ENCODE data around the gene PSMD9. TPM values are rescaled to one million over a fixed set of nuclear protein-coding genes. Genes with fewer than 3 reads are reported as not detected.
"Not testable (repeated sequence)": the region's sequence is repeated elsewhere in the genome, so short reads cannot be mapped to it uniquely, and the experiment has no call there.

Gene PSMD9
- total and polyA plus RNA-seq, 8 donors, result 39.3 to 53.8 (median 45.4) TPM

DNA sequence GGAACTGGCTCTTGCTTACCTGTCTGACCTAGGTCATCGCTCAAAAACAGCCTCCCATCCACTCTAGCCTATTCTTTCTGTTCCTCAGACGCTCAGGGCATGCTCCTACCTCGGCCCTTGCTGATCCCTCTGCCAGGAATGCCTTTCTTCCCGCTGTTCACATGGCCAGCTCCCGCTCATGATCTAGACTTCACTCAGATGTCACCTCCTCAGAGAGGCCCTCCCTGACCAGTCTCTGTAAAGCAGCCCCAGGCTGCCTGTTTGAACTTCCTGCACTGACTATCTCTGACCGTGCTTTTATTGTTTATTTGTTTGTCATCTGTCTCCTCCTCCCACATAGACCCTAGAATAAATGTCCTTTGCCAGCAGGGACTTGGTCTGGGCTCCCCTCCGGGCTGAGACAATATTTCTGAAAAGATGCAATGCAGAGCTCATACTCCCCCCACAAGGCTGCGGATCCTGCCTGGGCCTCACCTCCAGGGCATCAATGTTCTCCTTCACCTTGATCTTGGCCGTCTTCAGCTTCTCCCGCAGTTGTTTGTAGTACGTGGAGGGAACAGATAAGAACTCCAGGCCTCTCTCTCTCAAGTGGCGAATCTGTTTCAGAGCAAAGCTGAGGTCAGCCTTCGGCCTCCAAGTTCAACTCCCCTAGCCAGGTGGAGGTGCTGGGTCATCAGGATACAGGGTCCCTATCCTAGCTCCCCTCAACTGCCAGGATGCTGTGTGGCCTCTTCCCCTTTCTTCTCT lies 45.2 kb upstream of the PSMD9 start:
- no peak for TF ChIP-seq CTCF (IDR thresholded peaks at IDR 0.05)
- intact Hi-C loops (cut with DNase I), result no loop called here
- H3K9me3 ChIP-seq, result no peaks in the 10 kb centered on the region
- no peaks in the 10 kb centered on the region for H3K36me3 ChIP-seq
- H3K27me3 ChIP-seq, result no peaks in the 10 kb centered on the region
- no peak for ATAC-seq
- no peak overlapping the region for H3K4me3 ChIP-seq
- H3K4me1 ChIP-seq, result peaks cover 0 to 8% of the 10 kb centered on the region in 2 donors
- DNase-seq, result no peak
- H3K27ac ChIP-seq, result no peak overlapping the region

GRCh38 chr12:121845701-121846100 lies 42.9 kb upstream of the PSMD9 start:
- Histone ChIP-seq H3K36me3 (no peaks in the 10 kb centered on the region), H3K4me3 (no peak overlapping the region), H3K4me1 (no peaks in the 10 kb centered on the region), H3K9me3 (no peaks in the 10 kb centered on the region), H3K27ac (no peak overlapping the region), H3K27me3 (no peaks in the 10 kb centered on the region)
- DNase-seq (no peak), ATAC-seq (no peak)
- intact Hi-C loops (cut with DNase I), result no loop called here
- no peak for TF ChIP-seq CTCF (IDR thresholded peaks at IDR 0.05)

DNA sequence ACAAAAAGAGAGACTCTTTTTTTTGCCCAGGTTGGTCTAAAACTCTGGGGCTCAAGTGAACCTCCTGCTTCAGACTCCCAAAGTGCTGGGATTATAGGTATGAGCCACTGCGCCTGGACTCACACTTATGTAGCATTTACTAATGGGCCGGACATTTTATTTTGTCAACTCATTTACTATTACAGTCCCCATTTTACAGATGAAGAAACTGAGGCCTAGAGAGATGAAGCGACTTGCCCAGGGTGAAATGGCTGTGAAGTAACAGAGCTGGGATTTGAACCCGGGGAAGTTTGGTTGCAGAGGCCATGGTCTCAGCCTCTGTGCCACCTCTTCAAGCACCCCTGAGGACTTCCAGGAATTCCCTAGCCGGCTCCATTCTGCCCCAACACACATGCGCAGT lies 39.4 kb upstream of the PSMD9 start:
- no peaks in the 10 kb centered on the region for H3K4me1 ChIP-seq
- no peaks in the 10 kb centered on the region for H3K27me3 ChIP-seq
- ATAC-seq, result no peak
- no peak overlapping the region for H3K27ac ChIP-seq
- no peak for DNase-seq
- no peak for TF ChIP-seq CTCF (IDR thresholded peaks at IDR 0.05)
- intact Hi-C loops (cut with DNase I), result no loop called here
- no peaks in the 10 kb centered on the region for H3K36me3 ChIP-seq
- no peak overlapping the region for H3K4me3 ChIP-seq
- H3K9me3 ChIP-seq, result no peaks in the 10 kb centered on the region

- intact Hi-C loops (cut with DNase I), result no loop called here
- no peak for ATAC-seq
Measured at GRCh38 chr12:121849665-121850064, 38.9 kb upstream of the PSMD9 start.

GRCh38 chr12:121852392-121852791 lies 36.2 kb upstream of the PSMD9 start:
- H3K27ac ChIP-seq; intact Hi-C loops (cut with DNase I); DNase-seq; H3K27me3 ChIP-seq; H3K36me3 ChIP-seq; ATAC-seq; H3K9me3 ChIP-seq; H3K4me1 ChIP-seq; H3K4me3 ChIP-seq: not testable (repeated sequence)

More at GRCh38 chr12:121849665-121850064, 38.9 kb upstream of the PSMD9 start:
- no peak for DNase-seq
- no peak for TF ChIP-seq CTCF (IDR thresholded peaks at IDR 0.05)
- Histone ChIP-seq H3K4me1 (no peaks in the 10 kb centered on the region), H3K4me3 (no peak overlapping the region), H3K27me3 (no peaks in the 10 kb centered on the region), H3K36me3 (no peaks in the 10 kb centered on the region), H3K9me3 (no peaks in the 10 kb centered on the region), H3K27ac (no peak overlapping the region)
